Measurements from ENCODE around the gene TNF.

Gene TNF

GRCh38 chr6:31622684-31623091, 47.3 kb downstream of the TNF start:
- in situ Hi-C loops (cut with MboI; ENCODE audit: low sequenced_read_pairs), result no loop called here

DNA sequence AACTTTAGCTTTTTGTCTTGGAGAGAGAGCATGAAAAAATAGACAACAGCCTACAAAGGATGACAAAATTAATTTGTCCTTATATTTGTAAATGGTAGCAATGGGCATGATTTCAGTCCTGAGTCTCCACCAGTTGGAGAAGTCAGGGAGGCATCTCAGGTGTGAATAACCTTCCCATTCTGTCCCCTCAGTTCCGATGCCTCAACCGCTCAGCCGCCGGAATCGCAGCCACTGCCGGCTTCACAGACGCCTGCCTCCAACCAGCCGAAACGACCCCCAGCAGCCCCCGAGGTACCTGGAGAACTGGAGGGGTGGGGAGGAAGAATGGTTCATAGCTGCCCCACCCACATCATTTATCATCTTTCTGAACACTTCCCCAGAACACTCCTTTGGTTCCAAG, 48.7 kb downstream of the TNF start:
- in situ Hi-C loops (cut with MboI; ENCODE audit: low sequenced_read_pairs), result no loop called here

DNA sequence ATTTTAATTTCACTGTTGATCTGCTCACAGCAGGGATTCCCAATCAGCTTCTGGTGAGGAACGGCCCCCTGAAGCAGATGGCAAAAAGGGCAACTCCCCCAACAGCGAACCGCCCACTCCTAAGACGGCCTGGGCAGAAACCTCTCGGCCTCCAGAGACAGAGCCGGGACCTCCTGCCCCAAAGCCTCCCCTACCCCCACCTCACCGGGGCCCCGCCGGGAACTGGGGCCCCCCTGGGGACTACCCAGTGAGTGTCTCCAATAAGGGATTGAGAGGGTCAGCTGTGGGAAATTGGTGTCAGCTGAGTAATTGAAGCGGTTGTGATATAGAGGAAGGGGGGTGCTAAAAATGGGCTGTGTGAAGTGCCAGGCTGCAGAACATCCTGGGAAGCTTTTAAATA, 51.6 kb downstream of the TNF start:
- in situ Hi-C loops (cut with MboI; ENCODE audit: low sequenced_read_pairs), result no loop called here

- in situ Hi-C loops (cut with MboI; ENCODE audit: low sequenced_read_pairs), result no loop called here
Observed at GRCh38 chr6:31627690-31628287, 52.4 kb downstream of the TNF start.
